DND-41 (cell line): ENCODE measurements around the gene TEDC2.

Experiments
- ATAC-seq: fragments of 200-7000 bp; cut with Tn5 transposase; 3 replicates; pipeline ENCODE4 v1.9.1; 2021; ENCODE audit warnings: low read depth; ENCODE audit not compliant: insufficient read depth
- DNase-seq: peaks from one replicate; pipeline ENCODE4 v3.0.0-alpha.2; 2020
- H2AFZ ChIP-seq: 2 replicates; pipeline ENCODE4 v1.6.0; 2012; ENCODE audit warnings: low read depth, low read length
- H3K27ac ChIP-seq: 2 replicates; pipeline ENCODE4 v1.5.1; 2012; ENCODE audit warnings: low read length, inconsistent platforms
- H3K27me3 ChIP-seq: fragments of 200-600 bp; sonication (generic); 2 replicates; pipeline ENCODE4 v1.6.0; 2012; ENCODE audit warnings: low read length, mild to moderate bottlenecking, inconsistent platforms; ENCODE audit not compliant: insufficient read depth, poor library complexity
- H3K36me3 ChIP-seq: 2 replicates; pipeline ENCODE4 v1.5.1; 2012; ENCODE audit warnings: low read length, inconsistent platforms; ENCODE audit not compliant: insufficient read depth
- H3K4me1 ChIP-seq: 2 replicates; pipeline ENCODE4 v1.5.1; 2012; ENCODE audit warnings: mild to moderate bottlenecking, low read length; ENCODE audit not compliant: insufficient read depth
- H3K4me2 ChIP-seq: 2 replicates; pipeline ENCODE4 v1.6.0; 2012; ENCODE audit warnings: mild to moderate bottlenecking, moderate library complexity, low read length, inconsistent platforms; ENCODE audit not compliant: insufficient read depth
- H3K4me3 ChIP-seq, 2 experiments: fragments of 200-600 bp in 1 of 2; shearing (Covaris generic) in 1 of 2; 2 replicates each; pipeline ENCODE4 v1.5.1; 2012 to 2016; ENCODE audit warnings: inconsistent platforms in 2 of 2, low read length in 2 of 2, mild to moderate bottlenecking in 2 of 2, low read depth in 1 of 2, moderate library complexity in 1 of 2
- H3K79me2 ChIP-seq: 2 replicates; pipeline ENCODE4 v1.6.0; 2012; ENCODE audit warnings: low read length, inconsistent platforms; ENCODE audit not compliant: insufficient read depth
- H3K9ac ChIP-seq: 2 replicates; pipeline ENCODE4 v1.6.0; 2012; ENCODE audit warnings: low read depth, mild to moderate bottlenecking, inconsistent platforms, low read length, moderate library complexity
- H3K9me3 ChIP-seq: 2 replicates; pipeline ENCODE4 v1.5.1; 2012; ENCODE audit warnings: low read length, moderate library complexity, mild to moderate bottlenecking, inconsistent platforms; ENCODE audit not compliant: insufficient read depth, severe bottlenecking
- H4K20me1 ChIP-seq: 2 replicates; pipeline ENCODE4 v1.6.0; 2012; ENCODE audit warnings: low read length; ENCODE audit not compliant: insufficient read depth
- CTCF ChIP-seq: IDR thresholded peaks from 2 replicates; pipeline ENCODE4 v1.5.1; 2012; ENCODE audit warnings: borderline replicate concordance, low read length, moderate library complexity, mild to moderate bottlenecking; ENCODE audit not compliant: poor library complexity, severe bottlenecking; ENCODE audit errors: extremely low read depth
- EZH2 ChIP-seq: IDR thresholded peaks from 3 replicates; pipeline ENCODE4 v1.6.1; 2012; ENCODE audit warnings: borderline replicate concordance, low read depth, mild to moderate bottlenecking, moderate library complexity, low read length, inconsistent platforms; ENCODE audit not compliant: severe bottlenecking

Gene TEDC2

GRCh38 chr16:2422123-2422867, 37.6 kb upstream of the TEDC2 start:
- Histone ChIP-seq H3K27me3 (no peaks in the 10 kb centered on the region), H3K4me3 (no peak overlapping the region), H3K9ac (no peak overlapping the region), H3K36me3 (no peaks in the 10 kb centered on the region), H4K20me1 (no peaks in the 10 kb centered on the region), H3K79me2 (no peaks in the 10 kb centered on the region), H3K4me1 (no peaks in the 10 kb centered on the region), H3K27ac (no peak overlapping the region), H2AFZ (no peak overlapping the region), H3K9me3 (no peaks in the 10 kb centered on the region), H3K4me2 (no peak overlapping the region)
- TF ChIP-seq EZH2 = no peak
- TF ChIP-seq CTCF = no peak
- DNase-seq = peak; percentile 52
- ATAC-seq = peak; percentile 78

GRCh38 chr16:2424061-2425007, 35.6 kb upstream of the TEDC2 start:
- TF ChIP-seq EZH2 (no peak), CTCF (no peak)
- Histone ChIP-seq H3K4me1 (peaks cover 15% of the 10 kb centered on the region), H3K27ac (no peak overlapping the region), H3K36me3 (no peaks in the 10 kb centered on the region; the same call in 1 of the 2 replicates), H3K27me3 (no peaks in the 10 kb centered on the region), H3K4me2 (no peak overlapping the region), H4K20me1 (no peaks in the 10 kb centered on the region), H3K4me3 (no peak overlapping the region), H3K79me2 (peaks cover 3% of the 10 kb centered on the region), H3K9ac (no peak overlapping the region), H2AFZ (no peak overlapping the region), H3K9me3 (no peaks in the 10 kb centered on the region)
- DNase-seq = no peak
- no peak for ATAC-seq

- ATAC-seq = no peak
- peaks cover 17% of the 10 kb centered on the region for H3K4me1 ChIP-seq
Measured at GRCh38 chr16:2425008-2425518, 34.8 kb upstream of the TEDC2 start.

More at GRCh38 chr16:2425008-2425518, 34.8 kb upstream of the TEDC2 start:
- TF ChIP-seq EZH2 (no peak), CTCF (no peak)
- H3K4me2 ChIP-seq = no peak overlapping the region
- no peak overlapping the region for H2AFZ ChIP-seq
- H3K27ac ChIP-seq = no peak overlapping the region
- peaks cover 10% of the 10 kb centered on the region for H3K79me2 ChIP-seq
- no peaks in the 10 kb centered on the region for H3K27me3 ChIP-seq
- peaks cover 2% of the 10 kb centered on the region for H4K20me1 ChIP-seq
- no peak overlapping the region for H3K9ac ChIP-seq
- H3K9me3 ChIP-seq = no peaks in the 10 kb centered on the region
- no peak for DNase-seq
- no peak overlapping the region for H3K4me3 ChIP-seq
- H3K36me3 ChIP-seq = no peaks in the 10 kb centered on the region; the same call in 1 of the 2 replicates
